HepG2 (cell line): ENCODE data around the gene FAM174C. TPM values are rescaled to one million over a fixed set of nuclear protein-coding genes. Genes with fewer than 3 reads are reported as not detected.

Experiments used
- ATAC-seq: fragments of 200-7000 bp; cut with Tn5 transposase; 3 replicates; pipeline ENCODE4 v1.9.1; 2020; ENCODE audit warnings: mild to moderate bottlenecking, moderate library complexity
- BruUV-seq: library from RNA; stranded (reverse); fragments of 400-500 nt; replicated peaks from 2 replicates; lab custom pipeline; 2021; lab: Mats Ljungman, UMichigan
- CTCF ChIA-PET: fragments of 300-600 bp; formaldehyde crosslinking; extraction: SDS; loops from one replicate; lab custom pipeline; 2021; ENCODE audit warnings: low total read pairs, inconsistent platforms, low intra/inter-chr PET ratio; lab: Yijun Ruan, JAX
- POLR2A ChIA-PET: fragments of 350-600 bp; sonication (Branson Sonifier 250); formaldehyde crosslinking; loops from one replicate; lab custom pipeline; 2020; ENCODE audit warnings: antibody characterized with exemption, inconsistent platforms; lab: Yijun Ruan, JAX
- DNase-seq: peaks from one replicate; pipeline ENCODE4 v3.0.0-alpha.2; 2015; ENCODE audit warnings: low spot score
- FAIRE-seq: peaks from 3 replicates; lab custom pipeline; 2011; peaks lifted over from hg19 to GRCh38; lab: Jason Lieb, UNC
- H2AFZ ChIP-seq: one replicate; pipeline ENCODE4 v1.6.1; 2011; ENCODE audit warnings: low read length, inconsistent platforms
- H3K27ac ChIP-seq: fragments of 300-600 bp; 3 replicates; pipeline ENCODE4 v1.8.0; 2011; ENCODE audit warnings: mixed run types, mild to moderate bottlenecking, mixed read lengths, low read length, inconsistent platforms; ENCODE audit not compliant: insufficient read depth; ENCODE audit errors: extremely low read length
- H3K27me3 ChIP-seq, 2 experiments: fragments of 200-600 bp in 1 of 2; 2 replicates in 1 of 2; 3 replicates in 1 of 2; pipeline versions ENCODE4 v1.6.0 to v1.8.0; 2011; ENCODE audit warnings: low read length in 2 of 2, mild to moderate bottlenecking in 2 of 2, moderate library complexity in 2 of 2, inconsistent platforms in 1 of 2; ENCODE audit not compliant: insufficient read depth in 2 of 2, control insufficient read depth in 1 of 2
- H3K36me3 ChIP-seq, 2 experiments: fragments of 200-600 bp in 1 of 2; replicated peaks in 1 of 2; 2 replicates in 1 of 2; 3 replicates in 1 of 2; pipeline versions ENCODE4 v1.5.1 to v1.8.0; 2011; ENCODE audit warnings: low read length in 2 of 2, inconsistent platforms in 1 of 2; ENCODE audit not compliant: insufficient read depth in 2 of 2, control insufficient read depth in 1 of 2
- H3K4me1 ChIP-seq: 2 replicates; pipeline ENCODE4 v1.5.1; 2012; ENCODE audit warnings: low read length, inconsistent platforms; ENCODE audit not compliant: insufficient read depth
- H3K4me2 ChIP-seq: 2 replicates; pipeline ENCODE4 v1.6.0; 2011; ENCODE audit warnings: low read depth, low read length, inconsistent platforms
- H3K4me3 ChIP-seq, 3 experiments: fragments of 200-600 bp in 1 of 3; sonication (generic), shearing (Covaris generic) in 1 of 3; replicated peaks in 1 of 3; 2 replicates each; pipeline ENCODE4 v1.5.1; 2011 to 2016; ENCODE audit warnings: low read length in 3 of 3, inconsistent platforms in 2 of 3, low read depth in 2 of 3, mild to moderate bottlenecking in 2 of 3, control low read depth in 1 of 3, mixed read lengths in 1 of 3; ENCODE audit not compliant: insufficient read depth in 1 of 3
- H3K79me2 ChIP-seq: one replicate; pipeline ENCODE4 v1.6.1; 2011; ENCODE audit warnings: low read length, inconsistent platforms; ENCODE audit not compliant: insufficient read depth
- H3K9ac ChIP-seq: 2 replicates; pipeline ENCODE4 v1.6.0; 2011; ENCODE audit warnings: mild to moderate bottlenecking, low read depth, low read length, inconsistent platforms; ENCODE audit not compliant: insufficient read depth
- H3K9me3 ChIP-seq: 2 replicates; pipeline ENCODE4 v1.5.1; 2012; ENCODE audit warnings: mild to moderate bottlenecking, low read length
- H4K20me1 ChIP-seq: 2 replicates; pipeline ENCODE4 v1.6.0; 2011; ENCODE audit warnings: inconsistent platforms, mild to moderate bottlenecking, low read length, moderate library complexity; ENCODE audit not compliant: insufficient read depth
- AGO2 ChIP-seq: fragments of 200-400 bp; formaldehyde crosslinking; optimal IDR thresholded peaks from 2 replicates; pipeline ENCODE3; 2017; ENCODE audit warnings: mild to moderate bottlenecking, low read depth, low read length, moderate library complexity
- GABPA ChIP-seq, 2 experiments: IDR thresholded peaks; 2 replicates each; pipeline ENCODE4 v1.6.1; 2011 to 2016; ENCODE audit warnings: low read depth in 2 of 2, low read length in 1 of 2, missing biosample characterization in 1 of 2, missing genetic modification characterization in 1 of 2
- HIVEP1 ChIP-seq: sonication (generic); formaldehyde crosslinking; IDR thresholded peaks from 2 replicates; pipeline ENCODE4 v1.4.0; 2020; ENCODE audit warnings: mild to moderate bottlenecking, missing genetic modification reagents
- HNRNPK ChIP-seq: fragments of 200-400 bp; formaldehyde crosslinking; IDR thresholded peaks from 2 replicates; pipeline ENCODE4 v1.6.1; 2018; ENCODE audit warnings: low read length, low read depth, moderate library complexity, mild to moderate bottlenecking; ENCODE audit not compliant: poor library complexity, severe bottlenecking
- KDM5A ChIP-seq: fragments of 200-600 bp; sonication (generic); IDR thresholded peaks from 2 replicates; pipeline ENCODE4 v1.7.0; 2018; ENCODE audit warnings: antibody characterized with exemption, mild to moderate bottlenecking, low read length, borderline replicate concordance
- MAFG ChIP-seq: sonication (generic); formaldehyde crosslinking; IDR thresholded peaks from 2 replicates; pipeline ENCODE4 v1.5.1; 2020; ENCODE audit warnings: mild to moderate bottlenecking, missing genetic modification reagents
- MAZ ChIP-seq, 2 experiments: sonication (generic) in 1 of 2; formaldehyde crosslinking in 1 of 2; IDR thresholded peaks; 2 replicates each; pipeline versions ENCODE4 v1.5.0 to v1.6.1; 2012 to 2020; ENCODE audit warnings: low read depth in 2 of 2, mild to moderate bottlenecking in 2 of 2, borderline replicate concordance in 1 of 2, improper control_type of control experiment in 1 of 2, low read length in 1 of 2, missing genetic modification reagents in 1 of 2, moderate library complexity in 1 of 2
- NCOA2 ChIP-seq: sonication (generic); formaldehyde crosslinking; IDR thresholded peaks from 2 replicates; pipeline ENCODE4 v1.8.0; 2022; ENCODE audit warnings: inconsistent platforms
- POLR2AphosphoS2 ChIP-seq: IDR thresholded peaks from 2 replicates; pipeline ENCODE4 v1.6.1; 2011; ENCODE audit warnings: low read depth, low read length, improper control_type of control experiment
- SALL1 ChIP-seq: sonication (generic); formaldehyde crosslinking; IDR thresholded peaks from 2 replicates; pipeline ENCODE4 v1.8.0; 2022; ENCODE audit warnings: mild to moderate bottlenecking, missing genetic modification reagents
- SAP130 ChIP-seq: IDR thresholded peaks from 2 replicates; pipeline ENCODE4 v1.6.1; 2016; ENCODE audit warnings: low read depth
- SRSF4 ChIP-seq: fragments of 200-400 bp; formaldehyde crosslinking; IDR thresholded peaks from one replicate; pipeline ENCODE4 v1.6.1; 2018; ENCODE audit warnings: mild to moderate bottlenecking, low read depth, low read length, moderate library complexity; ENCODE audit not compliant: poor library complexity, severe bottlenecking
- ZNF256 ChIP-seq: sonication (generic); formaldehyde crosslinking; conservative IDR thresholded peaks from 2 replicates; pipeline ENCODE4 v1.4.0; 2020; ENCODE audit warnings: missing genetic modification reagents
- ZNF333 ChIP-seq: sonication (generic); formaldehyde crosslinking; IDR thresholded peaks from 2 replicates; pipeline ENCODE4 v1.4.0; 2020; ENCODE audit warnings: mild to moderate bottlenecking, missing genetic modification reagents, borderline replicate concordance
- WGBS: methylation state at CpG from one replicate; pipeline ENCODE4 v1.1.6; 2017; ENCODE audit warnings: low lambda C conversion rate; 5-methylcytosine and 5-hydroxymethylcytosine counted together
- in situ Hi-C: cut with HindIII; loops from 2 replicates; pipeline ENCODE4 v1.10.0; 2017; ENCODE audit warnings: low pct_unique_long_range_greater_than_20kb; ENCODE audit not compliant: extremely low pct_ligation_motif_present
- intact Hi-C: fragments of 100-400 bp; cut with micrococcal nuclease; formaldehyde crosslinking; loops from one replicate; pipeline ENCODE4 v1.10.0; 2022; ENCODE audit not compliant: unreplicated experiment
- polyA plus RNA-seq, 8 experiments: library from polyadenylated mRNA; depleted of rRNA in 3 of 8; stranded (reverse) in 7 of 8; unstranded in 1 of 8; fragments of >200 nt; fragmentation: Illumina TruSeq in 4 of 8; extraction: Trizol in 4 of 8; gene quantifications; 2 replicates each; pipeline versions ENCODE4 v1.2.1 to v1.2.3, GENCODE V29; 2011 to 2016; ENCODE audit warnings: low read depth in 4 of 8, missing spikeins in 1 of 8, mixed read lengths in 1 of 8; ENCODE audit not compliant: insufficient read depth in 1 of 8
- total RNA-seq, 5 experiments: library from RNA; depleted of rRNA; stranded (reverse); fragments of >200 nt; fragmentation: Illumina TruSeq; extraction: Trizol; gene quantifications; 2 replicates each; pipeline ENCODE4 v1.2.3, GENCODE V29; 2016; ENCODE audit warnings: low read depth in 1 of 5
- TF ChIP-seq, protein P1 (sequence below): sonication (generic); formaldehyde crosslinking; IDR thresholded peaks from 2 replicates; pipeline ENCODE4 v1.5.0; 2020; ENCODE audit warnings: mild to moderate bottlenecking, missing genetic modification reagents
- TF ChIP-seq, protein P2 (sequence below): sonication (generic); formaldehyde crosslinking; IDR thresholded peaks from 2 replicates; pipeline ENCODE4 v1.4.0; 2020; ENCODE audit warnings: missing genetic modification reagents, borderline replicate concordance
- TF ChIP-seq, protein P3 (sequence below): sonication (generic); formaldehyde crosslinking; conservative IDR thresholded peaks from 2 replicates; pipeline ENCODE4 v1.4.0; 2020; ENCODE audit warnings: missing genetic modification reagents

FAM174C gene
- total and polyA plus RNA-seq, 2 of the 13 experiments (the other 11 are each of a cell fraction or from before 2014, with no cell fraction given), result 19.5 to 31.3 TPM

DNA sequence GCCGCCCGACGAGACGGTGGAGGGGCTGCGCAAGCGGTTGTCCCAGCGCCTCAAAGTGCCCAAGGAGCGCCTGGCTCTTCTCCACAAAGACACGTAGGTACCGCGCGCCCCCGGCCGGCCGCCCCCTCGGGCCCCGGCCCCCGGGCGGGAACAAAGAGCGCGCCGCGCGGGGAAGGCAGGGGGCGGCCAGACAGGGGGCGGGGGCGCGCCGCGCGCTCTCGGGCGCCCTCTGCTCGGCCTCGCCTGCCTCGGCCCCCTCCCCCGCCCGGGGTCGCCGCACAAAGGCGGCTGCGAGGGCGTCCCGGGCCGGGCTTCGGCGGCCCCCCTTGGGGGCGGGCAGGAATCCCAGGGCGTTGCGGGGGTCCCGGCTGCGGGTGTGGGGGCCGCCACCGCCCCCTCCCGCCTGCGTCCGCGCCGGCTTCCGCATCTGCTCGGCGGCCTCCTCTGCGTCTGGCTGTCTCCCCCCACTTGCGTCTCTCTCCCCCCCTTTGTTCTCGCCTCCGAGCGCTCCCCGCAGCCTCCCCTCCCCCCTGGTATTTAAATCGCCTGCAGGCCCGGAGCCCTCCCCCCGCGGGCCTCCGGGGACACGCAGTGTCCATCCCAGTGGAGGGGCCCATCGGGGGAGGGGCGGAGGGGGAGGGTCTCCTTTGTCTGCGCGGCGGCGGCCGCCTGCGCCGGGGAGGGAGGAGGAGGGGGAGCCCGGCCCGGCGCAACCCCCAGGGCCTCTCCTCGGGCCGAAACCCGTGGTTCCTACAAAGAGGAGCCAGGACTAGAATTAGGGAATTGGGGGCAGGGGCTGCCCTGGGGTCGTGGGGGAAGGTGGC lies 24.7 kb upstream of the FAM174C start:
- H3K36me3 ChIP-seq, result peaks cover 14 to 26% of the 10 kb centered on the region in 2 experiments
- intact Hi-C loops, result no loop called here
- FAIRE-seq (no peak), ATAC-seq (no peak), DNase-seq (peak; percentile 68)
- no peak overlapping the region for H2AFZ ChIP-seq
- peaks cover 34% of the 10 kb centered on the region for H3K79me2 ChIP-seq
- in situ Hi-C loops, result no loop called here
- H3K4me3 ChIP-seq, result peak overlapping the region; percentile 86 to 90 (median 88); a peak in 5 of 6 replicates
- peak overlapping the region; percentile 87 for H3K4me2 ChIP-seq
- peak overlapping the region; percentile 92 for H3K9ac ChIP-seq
- no peaks in the 10 kb centered on the region for H3K9me3 ChIP-seq
- H3K27ac ChIP-seq, result peak overlapping the region; percentile 94
- CTCF ChIA-PET, result interaction anchor here (1.2 kb wide), 1 partner anchor 16 kb away, joined by 4 read pairs; no protein-coding TSS in a partner anchor
- H4K20me1 ChIP-seq, result peaks cover 36% of the 10 kb centered on the region; the same call in 1 of the 2 replicates
- peaks cover 52% of the 10 kb centered on the region for H3K4me1 ChIP-seq
- WGBS, result under 1% methylated on average over 35 of the region's 90 CpGs
- H3K27me3 ChIP-seq, result no peaks in the 10 kb centered on the region; a peak in 1 of 5 replicates
- BruUV-seq, result no TSS peak
- POLR2A ChIA-PET, result interaction anchor here (0.9 to 13.7 kb wide), 2 partner anchors 12 to 14 kb away, joined by 4 to 668 read pairs; partner anchors contain the start of gene CIRBP
- TF ChIP-seq SALL1 (CRISPR knock-in tag), result no peak
- TF ChIP-seq, protein P1, sequence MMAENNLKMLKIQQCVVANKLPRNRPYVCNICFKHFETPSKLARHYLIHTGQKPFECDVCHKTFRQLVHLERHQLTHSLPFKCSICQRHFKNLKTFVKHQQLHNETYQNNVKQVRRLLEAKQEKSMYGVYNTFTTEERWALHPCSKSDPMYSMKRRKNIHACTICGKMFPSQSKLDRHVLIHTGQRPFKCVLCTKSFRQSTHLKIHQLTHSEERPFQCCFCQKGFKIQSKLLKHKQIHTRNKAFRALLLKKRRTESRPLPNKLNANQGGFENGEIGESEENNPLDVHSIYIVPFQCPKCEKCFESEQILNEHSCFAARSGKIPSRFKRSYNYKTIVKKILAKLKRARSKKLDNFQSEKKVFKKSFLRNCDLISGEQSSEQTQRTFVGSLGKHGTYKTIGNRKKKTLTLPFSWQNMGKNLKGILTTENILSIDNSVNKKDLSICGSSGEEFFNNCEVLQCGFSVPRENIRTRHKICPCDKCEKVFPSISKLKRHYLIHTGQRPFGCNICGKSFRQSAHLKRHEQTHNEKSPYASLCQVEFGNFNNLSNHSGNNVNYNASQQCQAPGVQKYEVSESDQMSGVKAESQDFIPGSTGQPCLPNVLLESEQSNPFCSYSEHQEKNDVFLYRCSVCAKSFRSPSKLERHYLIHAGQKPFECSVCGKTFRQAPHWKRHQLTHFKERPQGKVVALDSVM (CRISPR knock-in tag), result 0 out of 2 replicates have a peak, but pooled peaks have one; percentile 19
- peak; percentile 39; the same call in 1 of the 2 replicates for TF ChIP-seq KDM5A
- TF ChIP-seq ZNF333 (CRISPR knock-in tag), result no peak
- TF ChIP-seq GABPA (IDR thresholded peaks at IDR 0.05; ENCODE audit: low read depth, low read length), result no peak
- 0 out of 2 replicates have a peak, but pooled peaks have one; percentile 19 for TF ChIP-seq GABPA (CRISPR knock-in tag; IDR thresholded peaks at IDR 0.05; ENCODE audit: low read depth)
- peak; percentile 38; the same call in 1 of the 2 replicates for TF ChIP-seq SAP130 (CRISPR knock-in tag)
- TF ChIP-seq MAFG, result no peak
- TF ChIP-seq ZNF256, result no peak
- TF ChIP-seq, protein P2, sequence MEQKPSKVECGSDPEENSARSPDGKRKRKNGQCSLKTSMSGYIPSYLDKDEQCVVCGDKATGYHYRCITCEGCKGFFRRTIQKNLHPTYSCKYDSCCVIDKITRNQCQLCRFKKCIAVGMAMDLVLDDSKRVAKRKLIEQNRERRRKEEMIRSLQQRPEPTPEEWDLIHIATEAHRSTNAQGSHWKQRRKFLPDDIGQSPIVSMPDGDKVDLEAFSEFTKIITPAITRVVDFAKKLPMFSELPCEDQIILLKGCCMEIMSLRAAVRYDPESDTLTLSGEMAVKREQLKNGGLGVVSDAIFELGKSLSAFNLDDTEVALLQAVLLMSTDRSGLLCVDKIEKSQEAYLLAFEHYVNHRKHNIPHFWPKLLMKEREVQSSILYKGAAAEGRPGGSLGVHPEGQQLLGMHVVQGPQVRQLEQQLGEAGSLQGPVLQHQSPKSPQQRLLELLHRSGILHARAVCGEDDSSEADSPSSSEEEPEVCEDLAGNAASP (CRISPR knock-in tag), result peak; percentile 27; the same call in 1 of the 2 replicates
- no peak for TF ChIP-seq POLR2AphosphoS2
- TF ChIP-seq HIVEP1 (CRISPR knock-in tag), result 0 out of 2 replicates have a peak, but pooled peaks have one; percentile 19
- TF ChIP-seq SRSF4, result peak; percentile 26
- TF ChIP-seq AGO2, result peak; percentile 40
- peak; percentile 47; the same call in 1 of the 2 replicates for TF ChIP-seq MAZ (IDR thresholded peaks at IDR 0.05; ENCODE audit: borderline replicate concordance, low read depth, low read length)
- TF ChIP-seq MAZ (CRISPR knock-in tag; IDR thresholded peaks at IDR 0.05; ENCODE audit: low read depth), result no peak; the same call in 1 of the 2 replicates
- TF ChIP-seq HNRNPK, result peak; percentile 28
- TF ChIP-seq, protein P3, sequence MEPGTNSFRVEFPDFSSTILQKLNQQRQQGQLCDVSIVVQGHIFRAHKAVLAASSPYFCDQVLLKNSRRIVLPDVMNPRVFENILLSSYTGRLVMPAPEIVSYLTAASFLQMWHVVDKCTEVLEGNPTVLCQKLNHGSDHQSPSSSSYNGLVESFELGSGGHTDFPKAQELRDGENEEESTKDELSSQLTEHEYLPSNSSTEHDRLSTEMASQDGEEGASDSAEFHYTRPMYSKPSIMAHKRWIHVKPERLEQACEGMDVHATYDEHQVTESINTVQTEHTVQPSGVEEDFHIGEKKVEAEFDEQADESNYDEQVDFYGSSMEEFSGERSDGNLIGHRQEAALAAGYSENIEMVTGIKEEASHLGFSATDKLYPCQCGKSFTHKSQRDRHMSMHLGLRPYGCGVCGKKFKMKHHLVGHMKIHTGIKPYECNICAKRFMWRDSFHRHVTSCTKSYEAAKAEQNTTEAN (CRISPR knock-in tag), result no peak
- 0 out of 2 replicates have a peak, but pooled peaks have one; percentile 12 for TF ChIP-seq NCOA2 (CRISPR knock-in tag)
